A549 treated with AZD2906 at 1 μM for 4 hours (cell line): ENCODE data around the gene NME2. TPM values are rescaled to one million over a fixed set of nuclear protein-coding genes. Genes with fewer than 3 reads are reported as not detected.

ENCODE experiments used
- total RNA-seq: library from RNA; stranded (reverse); fragments of 200-300 nt; extraction: Qiagen RNA extraction; gene quantifications from 5 replicates; pipeline ENCODE4 v1.2.3, GENCODE V29; 2022

Gene NME2
- 1,615 to 1,943 TPM (median 1,867 TPM) in 5 replicates for total RNA-seq

GRCh38 chr17:51166198-51166986 lies at the start of gene NME2:
TSS of gene NME2 (plus strand) at chr17:51166411. CDS start at chr17:51166831, 420 bp downstream.

GRCh38 chr17:51120739-51121619 lies 45.2 kb upstream of the NME2 start, which contains the start of gene SPAG9:
TSS of gene SPAG9 (minus strand) at chr17:51120868. CDS start at chr17:51120656, 212 bp downstream.

GRCh38 chr17:51153210-51154072 lies 12.8 kb upstream of the NME2 start, which contains the start of gene NME1:
TSS of gene NME1 (plus strand) at chr17:51153559. CDS start at chr17:51155655, 2,096 bp downstream.

Other genes starting within 250 kb of the NME2 start
- gene SPAG9, start 45.5 kb upstream of the NME2 start, total RNA-seq, result 71.6 to 93.8 TPM (median 74.9 TPM) in 5 replicates
- 617 to 768 TPM (median 706 TPM) in 5 replicates for gene NME1, start 12.9 kb upstream of the NME2 start, total RNA-seq
- gene MBTD1, start 93.6 kb downstream of the NME2 start, total RNA-seq, result 4.6 to 5.8 TPM (median 5.1 TPM) in 5 replicates
- 66.8 to 77.9 TPM (median 68.6 TPM) in 5 replicates for gene UTP18, start 94.1 kb downstream of the NME2 start, total RNA-seq